Liver (tissue), 9 donors: ENCODE data around the gene MACROD1. TPM values are rescaled to one million over a fixed set of nuclear protein-coding genes. Genes with fewer than 3 reads are reported as not detected.

Experiments
- DNase-seq: peaks from one replicate; pipeline ENCODE4 v3.0.0-alpha.2; 2017; ENCODE audit warnings: low spot score
- H3K27ac ChIP-seq, 2 donors: one replicate each; pipeline ENCODE4 v1.7.0; 2013; ENCODE audit warnings: inconsistent platforms in 2 of 2, low read length in 2 of 2, control low read depth in 1 of 2, low read depth in 1 of 2, mild to moderate bottlenecking in 1 of 2
- H3K27me3 ChIP-seq, 4 donors: one replicate each; pipeline versions ENCODE4 v1.6.1 to v1.7.0; 2013; ENCODE audit warnings: low read length in 3 of 4, inconsistent platforms in 1 of 4, mild to moderate bottlenecking in 1 of 4, moderate library complexity in 1 of 4; ENCODE audit not compliant: control insufficient read depth in 4 of 4, insufficient read depth in 4 of 4
- H3K36me3 ChIP-seq, 4 donors: one replicate each; pipeline versions ENCODE4 v1.6.1 to v1.7.0; 2013; ENCODE audit warnings: low read length in 3 of 4, mild to moderate bottlenecking in 3 of 4, low read depth in 1 of 4, moderate library complexity in 1 of 4; ENCODE audit not compliant: control insufficient read depth in 4 of 4, insufficient read depth in 3 of 4
- H3K4me1 ChIP-seq, 4 donors: one replicate each; pipeline versions ENCODE4 v1.6.1 to v1.7.0; 2013; ENCODE audit warnings: low read length in 3 of 4, mild to moderate bottlenecking in 3 of 4, moderate library complexity in 1 of 4; ENCODE audit not compliant: control insufficient read depth in 4 of 4, insufficient read depth in 4 of 4
- H3K4me3 ChIP-seq, 3 donors: one replicate each; pipeline versions ENCODE4 v1.6.1 to v1.7.0; 2013; ENCODE audit warnings: low read length in 3 of 3, control low read depth in 1 of 3, low read depth in 1 of 3, mild to moderate bottlenecking in 1 of 3
- H3K9ac ChIP-seq, 2 donors: one replicate each; pipeline ENCODE4 v1.7.0; 2013; ENCODE audit warnings: low read length in 2 of 2, mild to moderate bottlenecking in 2 of 2, moderate library complexity in 2 of 2, control low read depth in 1 of 2, low read depth in 1 of 2
- H3K9me3 ChIP-seq, 4 donors: one replicate each; pipeline versions ENCODE4 v1.6.1 to v1.7.0; 2013; ENCODE audit warnings: low read length in 3 of 4; ENCODE audit not compliant: control insufficient read depth in 4 of 4
- FOXA1 ChIP-seq: IDR thresholded peaks from 2 replicates; pipeline ENCODE4 v1.6.1; 2016; ENCODE audit warnings: antibody characterized with exemption
- FOXA2 ChIP-seq: IDR thresholded peaks from 2 replicates; pipeline ENCODE4 v1.6.1; 2016; ENCODE audit warnings: antibody characterized with exemption
- GABPA ChIP-seq, 2 donors: IDR thresholded peaks in 1 of 2; conservative IDR thresholded peaks in 1 of 2; 2 replicates each; pipeline ENCODE4 v1.6.1; 2016; ENCODE audit warnings: antibody characterized with exemption in 2 of 2, mild to moderate bottlenecking in 1 of 2, moderate library complexity in 1 of 2
- JUND ChIP-seq, 2 donors: IDR thresholded peaks; 2 replicates each; pipeline ENCODE4 v1.6.1; 2016; ENCODE audit warnings: antibody characterized with exemption in 2 of 2
- NR2F2 ChIP-seq: IDR thresholded peaks from 2 replicates; pipeline ENCODE4 v1.6.1; 2016; ENCODE audit warnings: antibody characterized with exemption
- RAD21 ChIP-seq, 2 donors: IDR thresholded peaks; 2 replicates each; pipeline ENCODE4 v1.6.1; 2016; ENCODE audit warnings: antibody characterized with exemption in 2 of 2, mild to moderate bottlenecking in 2 of 2
- TAF1 ChIP-seq: conservative IDR thresholded peaks from 2 replicates; pipeline ENCODE4 v1.6.1; 2016; ENCODE audit warnings: antibody characterized with exemption, mild to moderate bottlenecking
- YY1 ChIP-seq: IDR thresholded peaks from 2 replicates; pipeline ENCODE4 v1.6.1; 2016; ENCODE audit warnings: antibody characterized with exemption, mild to moderate bottlenecking
- WGBS: extraction: QIAGEN DNeasy Blood & Tissue Kit; methylation state at CpG from one replicate; pipeline ENCODE4 v1.1.7; 2013; 5-methylcytosine and 5-hydroxymethylcytosine counted together
- polyA plus RNA-seq, 2 donors: library from polyadenylated mRNA; stranded (reverse) in 1 of 2; unstranded in 1 of 2; fragments of 200-250 nt in 1 of 2; fragments of >200 nt in 1 of 2; fragmentation: Nextera tagmentation in 1 of 2; extraction: Ambion mirVana in 1 of 2; gene quantifications; one replicate each; pipeline versions ENCODE4 v1.2.1 to v1.2.3, GENCODE V29; 2013 to 2015
- total RNA-seq, 2 donors: library from RNA; depleted of rRNA; stranded (reverse); fragments of >200 nt; gene quantifications; one replicate each; pipeline ENCODE4 v1.2.3, GENCODE V29; 2014
- TF ChIP-seq, protein P1 (sequence below): fragments of 150-350 bp; IDR thresholded peaks from 2 replicates; pipeline ENCODE4 v1.5.1; 2017; ENCODE audit warnings: improper control_type of control experiment, low read depth, low read length; ENCODE audit not compliant: missing input control
- TF ChIP-seq, protein P2 (sequence below): IDR thresholded peaks from 2 replicates; pipeline ENCODE4 v1.6.1; 2016; ENCODE audit warnings: antibody characterized with exemption, mild to moderate bottlenecking
- TF ChIP-seq, protein P3 (sequence below): IDR thresholded peaks from 2 replicates; pipeline ENCODE4 v1.6.1; 2016; ENCODE audit warnings: antibody characterized with exemption
- TF ChIP-seq, protein P4 (sequence below): IDR thresholded peaks from 2 replicates; pipeline ENCODE4 v1.6.1; 2016; ENCODE audit warnings: antibody characterized with exemption
- donor health status: healthy.
- donor health status: healthy.
- donor health status: healthy.
- donor health status: healthy.
- donor health status: healthy.

The MACROD1 gene
- total and polyA plus RNA-seq, 4 donors, result 8.9 to 25.9 (median 13.1) TPM

DNA sequence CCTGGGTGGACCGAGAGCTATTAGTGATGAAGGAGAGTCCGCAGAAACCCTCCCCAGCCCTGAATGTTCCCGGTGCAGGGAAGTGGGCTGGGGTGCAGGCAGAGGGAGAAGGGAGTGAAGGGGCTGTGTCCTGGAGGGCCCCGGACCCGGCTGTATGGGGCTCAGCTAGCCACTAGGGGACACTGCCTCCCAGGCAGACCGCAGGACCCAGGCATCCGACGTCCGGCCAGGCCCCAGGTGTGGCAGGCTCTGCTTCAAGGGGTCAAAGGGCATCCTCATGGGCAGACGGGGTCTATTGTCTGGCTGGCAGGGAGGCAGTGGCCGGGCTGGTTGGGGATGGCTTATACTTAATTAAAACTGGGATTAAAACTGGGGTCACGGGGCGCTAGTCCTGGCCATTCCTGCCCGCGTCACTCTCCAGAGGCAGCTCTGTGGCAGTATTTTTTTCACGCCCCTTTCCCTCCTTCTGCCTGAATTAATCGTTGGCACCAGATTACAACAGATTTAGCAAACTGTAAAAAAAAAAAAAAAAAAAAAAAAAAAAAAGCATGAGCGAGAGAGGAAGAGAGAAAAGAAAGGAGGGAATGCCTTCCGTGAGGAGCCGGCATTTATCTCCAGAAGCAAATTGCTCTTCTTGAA lies 125.1 kb downstream of the MACROD1 start:
- WGBS, result 78% methylated on average over 20 of the region's 20 CpGs
- no peaks in the 10 kb centered on the region for H3K9me3 ChIP-seq
- DNase-seq, result no peak
- peaks cover 0 to 3% (median 0%) of the 10 kb centered on the region in 4 donors for H3K27me3 ChIP-seq
- no peak overlapping the region for H3K27ac ChIP-seq
- no peaks in the 10 kb centered on the region for H3K36me3 ChIP-seq
- H3K4me3 ChIP-seq, result no peak overlapping the region
- no peak for TF ChIP-seq GABPA (IDR thresholded peaks at IDR 0.05 in 1 of 2, conservative IDR thresholded peaks at IDR 0.05 in 1 of 2)
- peak in 1 of 2 donors; percentile 48 for TF ChIP-seq RAD21 (IDR thresholded peaks at IDR 0.05)
- TF ChIP-seq, protein P1, sequence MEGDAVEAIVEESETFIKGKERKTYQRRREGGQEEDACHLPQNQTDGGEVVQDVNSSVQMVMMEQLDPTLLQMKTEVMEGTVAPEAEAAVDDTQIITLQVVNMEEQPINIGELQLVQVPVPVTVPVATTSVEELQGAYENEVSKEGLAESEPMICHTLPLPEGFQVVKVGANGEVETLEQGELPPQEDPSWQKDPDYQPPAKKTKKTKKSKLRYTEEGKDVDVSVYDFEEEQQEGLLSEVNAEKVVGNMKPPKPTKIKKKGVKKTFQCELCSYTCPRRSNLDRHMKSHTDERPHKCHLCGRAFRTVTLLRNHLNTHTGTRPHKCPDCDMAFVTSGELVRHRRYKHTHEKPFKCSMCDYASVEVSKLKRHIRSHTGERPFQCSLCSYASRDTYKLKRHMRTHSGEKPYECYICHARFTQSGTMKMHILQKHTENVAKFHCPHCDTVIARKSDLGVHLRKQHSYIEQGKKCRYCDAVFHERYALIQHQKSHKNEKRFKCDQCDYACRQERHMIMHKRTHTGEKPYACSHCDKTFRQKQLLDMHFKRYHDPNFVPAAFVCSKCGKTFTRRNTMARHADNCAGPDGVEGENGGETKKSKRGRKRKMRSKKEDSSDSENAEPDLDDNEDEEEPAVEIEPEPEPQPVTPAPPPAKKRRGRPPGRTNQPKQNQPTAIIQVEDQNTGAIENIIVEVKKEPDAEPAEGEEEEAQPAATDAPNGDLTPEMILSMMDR, result peak; percentile 35
- no peak for TF ChIP-seq YY1
- H3K9ac ChIP-seq, result no peak overlapping the region
- H3K4me1 ChIP-seq, result peaks cover 2 to 16% (median 9%) of the 10 kb centered on the region in 4 donors

DNA sequence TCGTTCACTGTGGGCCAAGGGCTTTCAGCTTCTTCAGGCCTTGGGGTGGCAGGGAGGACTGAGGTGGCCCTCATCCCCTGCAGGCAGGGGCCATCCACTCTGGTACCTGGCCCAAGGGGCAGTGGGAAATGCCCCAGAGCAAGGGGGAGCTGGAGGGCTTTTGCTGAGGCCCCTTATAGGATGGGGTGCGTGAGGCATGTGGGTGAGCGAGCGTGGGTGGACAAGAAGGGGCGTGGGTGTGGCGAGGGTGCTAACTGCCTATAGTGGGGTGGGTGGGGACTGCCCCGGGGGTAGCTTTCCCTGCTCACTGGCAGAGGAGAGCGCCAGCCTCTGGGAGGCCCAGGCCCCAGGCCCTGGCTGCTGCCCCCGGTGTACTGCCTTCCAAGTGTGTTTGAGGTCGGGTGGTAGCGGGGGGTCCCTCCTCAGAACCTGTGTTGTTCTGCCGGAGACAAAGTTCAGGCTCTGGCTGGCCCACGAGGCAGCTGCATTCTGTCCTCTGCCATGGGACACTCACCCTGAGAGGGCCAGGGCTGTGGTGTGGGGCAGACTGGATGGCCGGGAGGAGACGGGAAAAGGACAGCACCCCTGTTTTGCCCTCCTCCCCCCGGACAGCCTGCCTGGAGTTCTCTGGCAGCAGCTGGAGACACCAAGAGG lies 126.8 kb downstream of the MACROD1 start:
- no peak for DNase-seq
- Histone ChIP-seq H3K27me3 (peaks cover 0 to 3% (median 0%) of the 10 kb centered on the region in 4 donors), H3K9me3 (no peaks in the 10 kb centered on the region), H3K27ac (no peak overlapping the region), H3K9ac (no peak overlapping the region), H3K4me3 (no peak overlapping the region), H3K4me1 (peaks cover 3 to 20% (median 11%) of the 10 kb centered on the region in 4 donors), H3K36me3 (no peaks in the 10 kb centered on the region)
- TF ChIP-seq TAF1 (no peak), YY1 (no peak), FOXA2 (no peak), FOXA1 (no peak), JUND (IDR thresholded peaks at IDR 0.05) (no peak), NR2F2 (no peak), GABPA (IDR thresholded peaks at IDR 0.05 in 1 of 2, conservative IDR thresholded peaks at IDR 0.05 in 1 of 2) (no peak)
- TF ChIP-seq, protein P2, sequence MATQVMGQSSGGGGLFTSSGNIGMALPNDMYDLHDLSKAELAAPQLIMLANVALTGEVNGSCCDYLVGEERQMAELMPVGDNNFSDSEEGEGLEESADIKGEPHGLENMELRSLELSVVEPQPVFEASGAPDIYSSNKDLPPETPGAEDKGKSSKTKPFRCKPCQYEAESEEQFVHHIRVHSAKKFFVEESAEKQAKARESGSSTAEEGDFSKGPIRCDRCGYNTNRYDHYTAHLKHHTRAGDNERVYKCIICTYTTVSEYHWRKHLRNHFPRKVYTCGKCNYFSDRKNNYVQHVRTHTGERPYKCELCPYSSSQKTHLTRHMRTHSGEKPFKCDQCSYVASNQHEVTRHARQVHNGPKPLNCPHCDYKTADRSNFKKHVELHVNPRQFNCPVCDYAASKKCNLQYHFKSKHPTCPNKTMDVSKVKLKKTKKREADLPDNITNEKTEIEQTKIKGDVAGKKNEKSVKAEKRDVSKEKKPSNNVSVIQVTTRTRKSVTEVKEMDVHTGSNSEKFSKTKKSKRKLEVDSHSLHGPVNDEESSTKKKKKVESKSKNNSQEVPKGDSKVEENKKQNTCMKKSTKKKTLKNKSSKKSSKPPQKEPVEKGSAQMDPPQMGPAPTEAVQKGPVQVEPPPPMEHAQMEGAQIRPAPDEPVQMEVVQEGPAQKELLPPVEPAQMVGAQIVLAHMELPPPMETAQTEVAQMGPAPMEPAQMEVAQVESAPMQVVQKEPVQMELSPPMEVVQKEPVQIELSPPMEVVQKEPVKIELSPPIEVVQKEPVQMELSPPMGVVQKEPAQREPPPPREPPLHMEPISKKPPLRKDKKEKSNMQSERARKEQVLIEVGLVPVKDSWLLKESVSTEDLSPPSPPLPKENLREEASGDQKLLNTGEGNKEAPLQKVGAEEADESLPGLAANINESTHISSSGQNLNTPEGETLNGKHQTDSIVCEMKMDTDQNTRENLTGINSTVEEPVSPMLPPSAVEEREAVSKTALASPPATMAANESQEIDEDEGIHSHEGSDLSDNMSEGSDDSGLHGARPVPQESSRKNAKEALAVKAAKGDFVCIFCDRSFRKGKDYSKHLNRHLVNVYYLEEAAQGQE, result no peak
- TF ChIP-seq, protein P3, sequence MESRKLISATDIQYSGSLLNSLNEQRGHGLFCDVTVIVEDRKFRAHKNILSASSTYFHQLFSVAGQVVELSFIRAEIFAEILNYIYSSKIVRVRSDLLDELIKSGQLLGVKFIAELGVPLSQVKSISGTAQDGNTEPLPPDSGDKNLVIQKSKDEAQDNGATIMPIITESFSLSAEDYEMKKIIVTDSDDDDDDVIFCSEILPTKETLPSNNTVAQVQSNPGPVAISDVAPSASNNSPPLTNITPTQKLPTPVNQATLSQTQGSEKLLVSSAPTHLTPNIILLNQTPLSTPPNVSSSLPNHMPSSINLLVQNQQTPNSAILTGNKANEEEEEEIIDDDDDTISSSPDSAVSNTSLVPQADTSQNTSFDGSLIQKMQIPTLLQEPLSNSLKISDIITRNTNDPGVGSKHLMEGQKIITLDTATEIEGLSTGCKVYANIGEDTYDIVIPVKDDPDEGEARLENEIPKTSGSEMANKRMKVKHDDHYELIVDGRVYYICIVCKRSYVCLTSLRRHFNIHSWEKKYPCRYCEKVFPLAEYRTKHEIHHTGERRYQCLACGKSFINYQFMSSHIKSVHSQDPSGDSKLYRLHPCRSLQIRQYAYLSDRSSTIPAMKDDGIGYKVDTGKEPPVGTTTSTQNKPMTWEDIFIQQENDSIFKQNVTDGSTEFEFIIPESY, result no peak
- TF ChIP-seq, protein P4, sequence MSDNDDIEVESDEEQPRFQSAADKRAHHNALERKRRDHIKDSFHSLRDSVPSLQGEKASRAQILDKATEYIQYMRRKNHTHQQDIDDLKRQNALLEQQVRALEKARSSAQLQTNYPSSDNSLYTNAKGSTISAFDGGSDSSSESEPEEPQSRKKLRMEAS, result no peak
- 89% methylated on average over 16 of the region's 16 CpGs for WGBS
